ENCODE measurements around the gene RTKN2. TPM values are rescaled to one million over a fixed set of nuclear protein-coding genes. Genes with fewer than 3 reads are reported as not detected.

RTKN2 gene
- polyA plus RNA-seq, 1 of the 3 experiments (the other 2 are of a cell fraction): 1.4 TPM

GRCh38 chr10:62270020-62270419, 1.4 kb upstream of the RTKN2 start:
- no peaks in the 10 kb centered on the region for H3K27me3 ChIP-seq (ENCODE audit: insufficient read depth)

More at GRCh38 chr10:62270020-62270419, 1.4 kb upstream of the RTKN2 start:
- no peak for DNase-seq
- ChIA-PET POLR2A (no interaction called here), CTCF (no interaction called here)
- Histone ChIP-seq H3K27ac (ENCODE audit: low read depth in 2 of 2, low read length in 1 of 2) (no peak overlapping the region), H3K9me3 (no peaks in the 10 kb centered on the region), H3K9me2 (no peaks in the 10 kb centered on the region), H3F3A (replicated peaks; ENCODE audit: insufficient read depth) (peaks cover 18% of the 10 kb centered on the region), H3K36me3 (replicated peaks in 1 of 2; ENCODE audit: control insufficient read depth in 1 of 2, insufficient read depth in 2 of 2, low read length in 1 of 2) (no peaks in the 10 kb centered on the region), H3K4me3 (ENCODE audit: low read depth in 2 of 2, low read length in 1 of 2) (no peak overlapping the region), H3K4me1 (ENCODE audit: control insufficient read depth in 1 of 2, insufficient read depth in 2 of 2, low read depth in 1 of 2, low read length in 1 of 2) (peaks cover 9 to 18% of the 10 kb centered on the region in 2 experiments; a peak in 3 of 4 replicates), H3K4me2 (no peak overlapping the region), H3K9ac (no peak overlapping the region), H2AFZ (ENCODE audit: low read depth) (no peak overlapping the region), H3K79me2 (ENCODE audit: insufficient read depth) (peaks cover 32% of the 10 kb centered on the region), H4K20me1 (ENCODE audit: insufficient read depth) (no peaks in the 10 kb centered on the region)
- TF ChIP-seq SIN3A (IDR thresholded peaks at IDR 0.05; ENCODE audit: borderline replicate concordance, low read depth, low read length): no peak
- TF ChIP-seq MEF2A (IDR thresholded peaks at IDR 0.05; ENCODE audit: borderline replicate concordance, low read depth): no peak
- no peak for TF ChIP-seq REST (IDR thresholded peaks at IDR 0.05; ENCODE audit: low read depth, low read length)
- no peak for TF ChIP-seq ZBTB33 (IDR thresholded peaks at IDR 0.05; ENCODE audit: borderline replicate concordance, low read depth)
- no peak for TF ChIP-seq PBX3 (IDR thresholded peaks at IDR 0.05)
- TF ChIP-seq ELF1 (IDR thresholded peaks at IDR 0.05): no peak
- TF ChIP-seq RCOR1 (IDR thresholded peaks at IDR 0.05; ENCODE audit: low read length): no peak
- TF ChIP-seq GATA2 (CRISPR knock-in tag; IDR thresholded peaks at IDR 0.05): no peak
- TF ChIP-seq YY1 (IDR thresholded peaks at IDR 0.05; ENCODE audit: low read depth): no peak
- WGBS (ENCODE audit: low lambda C conversion rate): 97% methylated on average over 4 of the region's 4 CpGs
